Left colon (tissue), 2 donors: ENCODE data around the gene KLC1. TPM values are rescaled to one million over a fixed set of nuclear protein-coding genes. Genes with fewer than 3 reads are reported as not detected.

Experiments
- total RNA-seq, 2 donors: library from RNA; stranded (reverse); fragmentation: NEBNext Ultra II Directional; extraction: Animal tissue kit (Norgen Biotek cat#: 25700); gene quantifications; one replicate each; pipeline ENCODE4 v1.2.1, GENCODE V29; 2021
- donor health status: DM: no; HTN: no; CAD: no.
- donor health status: DM: yes; HTN: yes; CAD: no.

The KLC1 gene
- total RNA-seq, 2 donors from 2014 or later: 83.6 to 88.0 TPM

Other genes with a start within 250 kb of the KLC1 start
- gene MARK3, start 243.8 kb upstream of the KLC1 start, total RNA-seq: 10 to 100 TPM; 55.6 to 68.4 TPM
- 1,000 to 10,000 TPM; 1,945 to 3,680 TPM for gene CKB, start 106.4 kb upstream of the KLC1 start, total RNA-seq
- gene TRMT61A, start 100.0 kb upstream of the KLC1 start, total RNA-seq: 10 to 100 TPM; 10.1 to 10.6 TPM
- gene BAG5, start 66.6 kb upstream of the KLC1 start, total RNA-seq: 10 to 100 TPM; 27.0 to 29.9 TPM
- 10 to 100 TPM; 27.4 to 33.4 TPM for gene COA8, start 66.3 kb upstream of the KLC1 start, total RNA-seq
- 10 to 100 TPM in 1 of 2 donors, 1 to 10 TPM in 1; 7.9 to 16.2 TPM for gene XRCC3, start 86.2 kb downstream of the KLC1 start, total RNA-seq
- 10 to 100 TPM; 51.2 to 54.9 TPM for gene ZFYVE21, start 86.6 kb downstream of the KLC1 start, total RNA-seq
- gene PPP1R13B, start 218.4 kb downstream of the KLC1 start, total RNA-seq: 10 to 100 TPM; 52.9 to 67.2 TPM